ENCODE data around the gene TNPO1. TPM values are rescaled to one million over a fixed set of nuclear protein-coding genes. Genes with fewer than 3 reads are reported as not detected.
A peak's percentile ranks its signal among the peaks of the same experiment; 100 is the strongest.

Gene TNPO1
- polyA plus RNA-seq, 1 donor from 2014 or later = 103 TPM

DNA sequence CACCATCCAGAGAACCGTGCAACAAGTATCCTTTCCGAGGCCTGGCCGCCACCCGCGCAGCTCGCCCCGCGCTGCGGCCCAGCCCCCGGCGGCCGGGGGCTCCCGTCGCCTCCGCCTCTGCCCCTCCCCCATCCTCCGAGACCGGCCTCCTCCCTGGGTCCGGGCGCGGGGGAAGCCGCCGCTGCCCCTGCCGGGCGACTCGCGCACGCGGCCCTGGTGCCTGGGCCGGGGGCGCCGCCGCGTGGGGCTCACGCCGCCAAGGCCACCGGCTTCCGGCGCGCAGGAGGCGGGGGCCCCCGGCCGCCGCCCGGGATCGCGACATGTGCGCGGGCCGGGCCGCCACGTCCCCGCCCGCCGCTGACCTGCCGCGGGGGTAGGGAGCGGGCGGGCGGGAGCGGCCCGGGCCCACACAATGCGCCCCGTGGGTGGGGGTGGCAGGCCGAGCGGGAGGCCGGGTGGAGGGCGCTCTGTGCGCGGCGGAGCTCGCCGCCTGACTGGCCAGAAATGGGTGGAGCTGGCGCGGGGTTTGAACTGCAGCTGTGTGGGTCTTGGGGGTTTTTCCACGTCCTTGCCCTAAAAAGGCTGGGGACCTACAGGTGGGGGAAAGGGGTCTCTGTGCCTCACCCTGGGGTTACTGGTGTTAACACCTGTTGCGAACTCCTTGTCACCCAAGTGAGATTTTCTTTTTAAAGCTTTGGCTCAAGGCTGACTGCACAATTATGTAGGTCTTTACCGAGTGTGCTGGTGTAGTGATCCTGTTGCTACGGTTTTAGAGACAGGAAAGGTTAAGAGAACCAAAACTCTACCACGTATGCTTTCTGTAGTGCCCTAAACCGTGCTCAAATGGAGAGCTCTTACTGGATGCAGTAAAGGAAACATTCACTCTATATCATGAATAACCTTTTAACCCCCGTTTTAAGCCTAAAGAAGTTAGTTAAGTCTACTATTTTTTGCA, 32.3 kb downstream of the TNPO1 start:
- Histone ChIP-seq H3K27me3 (ENCODE audit: insufficient read depth, low read depth, low read length) (no peaks in the 10 kb centered on the region), H3F3A (ENCODE audit: insufficient read depth, low read length, poor library complexity, severe bottlenecking) (peaks cover 6% of the 10 kb centered on the region), H3K9me2 (ENCODE audit: insufficient read depth, low read length) (no peaks in the 10 kb centered on the region), H3K4me2 (ENCODE audit: low read length) (peak overlapping the region; percentile 59), H2AFZ (ENCODE audit: low read depth, low read length) (peak overlapping the region; percentile 23), H3K36me3 (ENCODE audit: insufficient read depth, low read length) (peaks cover 7% of the 10 kb centered on the region), H3K4me3 (ENCODE audit: low read length) (peak overlapping the region; percentile 78), H3K9ac (ENCODE audit: low read length) (peak overlapping the region; percentile 77), H3K27ac (ENCODE audit: low read length) (peak overlapping the region; percentile 71), H3K9me3 (ENCODE audit: low read length) (no peaks in the 10 kb centered on the region), H4K20me1 (ENCODE audit: insufficient read depth) (peaks cover 68% of the 10 kb centered on the region), H3K79me2 (replicated peaks; ENCODE audit: insufficient read depth, low read length) (peaks cover 88% of the 10 kb centered on the region)
- TF ChIP-seq SMC3 (conservative IDR thresholded peaks at IDR 0.05; ENCODE audit: poor library complexity) (no peak), MXI1 (conservative IDR thresholded peaks at IDR 0.05; ENCODE audit: poor library complexity, severe bottlenecking) (peak; percentile 26)

DNA sequence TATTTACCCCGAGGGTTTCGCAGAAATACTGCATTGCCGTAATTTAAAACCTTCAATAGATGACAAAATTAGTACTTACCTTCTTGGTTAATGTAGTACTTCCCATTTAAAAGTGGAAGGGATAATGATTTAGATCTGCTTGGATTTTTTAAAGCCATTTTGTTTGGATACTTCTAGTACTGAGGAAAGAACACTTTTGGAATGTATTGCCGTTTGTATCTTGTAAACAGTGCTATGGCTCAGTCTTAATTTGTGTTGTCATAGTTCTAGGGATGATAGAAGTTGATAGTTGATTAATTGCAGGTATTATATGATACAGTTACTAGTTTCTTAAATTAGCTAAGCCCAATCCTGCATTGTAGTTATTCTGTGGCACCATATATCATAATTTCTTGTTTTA, 33.1 kb downstream of the TNPO1 start:
- Histone ChIP-seq H3K9ac (ENCODE audit: low read length) (peak overlapping the region; percentile 44), H3K79me2 (replicated peaks; ENCODE audit: insufficient read depth, low read length) (peaks cover 89% of the 10 kb centered on the region), H3K36me3 (ENCODE audit: insufficient read depth, low read length) (peaks cover 7% of the 10 kb centered on the region), H3K27me3 (ENCODE audit: insufficient read depth, low read depth, low read length) (no peaks in the 10 kb centered on the region), H3K4me2 (ENCODE audit: low read length) (peak overlapping the region; percentile 59), H3K4me3 (ENCODE audit: low read length) (peak overlapping the region; percentile 64), H3F3A (ENCODE audit: insufficient read depth, low read length, poor library complexity, severe bottlenecking) (peaks cover 6% of the 10 kb centered on the region), H3K27ac (ENCODE audit: low read length) (no peak overlapping the region), H2AFZ (ENCODE audit: low read depth, low read length) (no peak overlapping the region), H4K20me1 (ENCODE audit: insufficient read depth) (peaks cover 67% of the 10 kb centered on the region), H3K9me2 (ENCODE audit: insufficient read depth, low read length) (no peaks in the 10 kb centered on the region), H3K9me3 (ENCODE audit: low read length) (no peaks in the 10 kb centered on the region)
- TF ChIP-seq POLR2AphosphoS5 (IDR thresholded peaks at IDR 0.05) (no peak), RAD21 (conservative IDR thresholded peaks at IDR 0.05) (no peak), MXI1 (conservative IDR thresholded peaks at IDR 0.05; ENCODE audit: poor library complexity, severe bottlenecking) (no peak), CTCF (IDR thresholded peaks at IDR 0.05; ENCODE audit: poor library complexity, severe bottlenecking) (no peak), SMC3 (conservative IDR thresholded peaks at IDR 0.05; ENCODE audit: poor library complexity) (no peak), EZH2 (IDR thresholded peaks at IDR 0.05; ENCODE audit: borderline replicate concordance, insufficient read depth, low read length, poor library complexity, severe bottlenecking) (no peak), EP300 (conservative IDR thresholded peaks at IDR 0.05; ENCODE audit: poor library complexity, severe bottlenecking) (no peak), TAF1 (IDR thresholded peaks at IDR 0.05; ENCODE audit: low read depth) (no peak)
- TF ChIP-seq, protein P1, sequence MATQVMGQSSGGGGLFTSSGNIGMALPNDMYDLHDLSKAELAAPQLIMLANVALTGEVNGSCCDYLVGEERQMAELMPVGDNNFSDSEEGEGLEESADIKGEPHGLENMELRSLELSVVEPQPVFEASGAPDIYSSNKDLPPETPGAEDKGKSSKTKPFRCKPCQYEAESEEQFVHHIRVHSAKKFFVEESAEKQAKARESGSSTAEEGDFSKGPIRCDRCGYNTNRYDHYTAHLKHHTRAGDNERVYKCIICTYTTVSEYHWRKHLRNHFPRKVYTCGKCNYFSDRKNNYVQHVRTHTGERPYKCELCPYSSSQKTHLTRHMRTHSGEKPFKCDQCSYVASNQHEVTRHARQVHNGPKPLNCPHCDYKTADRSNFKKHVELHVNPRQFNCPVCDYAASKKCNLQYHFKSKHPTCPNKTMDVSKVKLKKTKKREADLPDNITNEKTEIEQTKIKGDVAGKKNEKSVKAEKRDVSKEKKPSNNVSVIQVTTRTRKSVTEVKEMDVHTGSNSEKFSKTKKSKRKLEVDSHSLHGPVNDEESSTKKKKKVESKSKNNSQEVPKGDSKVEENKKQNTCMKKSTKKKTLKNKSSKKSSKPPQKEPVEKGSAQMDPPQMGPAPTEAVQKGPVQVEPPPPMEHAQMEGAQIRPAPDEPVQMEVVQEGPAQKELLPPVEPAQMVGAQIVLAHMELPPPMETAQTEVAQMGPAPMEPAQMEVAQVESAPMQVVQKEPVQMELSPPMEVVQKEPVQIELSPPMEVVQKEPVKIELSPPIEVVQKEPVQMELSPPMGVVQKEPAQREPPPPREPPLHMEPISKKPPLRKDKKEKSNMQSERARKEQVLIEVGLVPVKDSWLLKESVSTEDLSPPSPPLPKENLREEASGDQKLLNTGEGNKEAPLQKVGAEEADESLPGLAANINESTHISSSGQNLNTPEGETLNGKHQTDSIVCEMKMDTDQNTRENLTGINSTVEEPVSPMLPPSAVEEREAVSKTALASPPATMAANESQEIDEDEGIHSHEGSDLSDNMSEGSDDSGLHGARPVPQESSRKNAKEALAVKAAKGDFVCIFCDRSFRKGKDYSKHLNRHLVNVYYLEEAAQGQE (IDR thresholded peaks at IDR 0.05; ENCODE audit: borderline replicate concordance) = no peak
